CD4-positive, alpha-beta T cell treated with Interleukin-17A for 4 hours (primary cell): ENCODE data around the gene ASB8.

Experiments
- DNase-seq: peaks from one replicate; pipeline ENCODE4 v3.0.0-alpha.2; 2020; ENCODE audit warnings: mixed read lengths

The ASB8 gene

DNA sequence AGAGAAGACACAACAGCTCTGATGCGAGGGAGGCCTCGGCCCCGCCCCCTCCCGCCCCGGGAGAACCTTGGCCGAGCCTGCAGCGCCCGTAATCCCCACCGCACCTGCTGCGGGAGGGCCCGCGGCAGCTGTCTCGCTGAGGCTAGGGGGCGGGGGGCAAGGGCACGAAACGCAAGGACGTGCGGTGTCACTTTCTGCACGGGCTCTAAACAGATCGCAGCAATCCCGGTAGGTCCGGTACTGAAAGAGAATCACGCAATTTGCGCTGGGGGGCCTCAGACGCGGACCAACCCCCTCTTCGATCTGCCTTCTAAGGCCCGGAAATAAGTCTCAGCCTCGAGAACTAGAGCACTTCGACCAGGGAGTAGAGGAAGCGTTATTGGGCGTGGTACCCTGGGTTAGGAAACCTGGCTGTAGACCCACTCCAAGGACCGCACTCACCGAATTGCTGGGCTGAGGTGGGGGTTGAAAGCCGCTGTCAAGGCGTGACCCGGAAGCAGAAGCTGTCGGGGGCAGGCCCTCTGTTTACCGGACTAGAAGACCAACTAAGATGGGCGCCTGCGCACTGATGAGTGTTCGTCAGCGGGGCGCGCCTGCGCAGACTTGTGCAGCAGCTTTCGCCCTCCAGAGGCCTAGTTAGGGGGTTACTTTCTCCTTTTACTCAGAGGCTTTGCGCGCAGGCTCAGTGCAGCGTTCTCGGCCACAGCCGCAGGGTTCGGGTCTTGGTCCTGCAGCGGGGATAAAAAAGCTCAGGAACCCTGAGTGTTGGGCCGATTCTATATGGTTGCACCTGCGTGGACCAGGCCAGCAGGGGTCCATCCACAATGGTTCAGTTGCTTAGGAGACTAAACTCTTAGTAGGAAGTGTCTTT lies at the start of gene ASB8:
ASB8 (minus strand) TSS at position 498 of the 871 bp plus-strand sequence. CDS start 4,019 bp downstream, outside the sequence.
- peak; percentile 99 for DNase-seq

DNA sequence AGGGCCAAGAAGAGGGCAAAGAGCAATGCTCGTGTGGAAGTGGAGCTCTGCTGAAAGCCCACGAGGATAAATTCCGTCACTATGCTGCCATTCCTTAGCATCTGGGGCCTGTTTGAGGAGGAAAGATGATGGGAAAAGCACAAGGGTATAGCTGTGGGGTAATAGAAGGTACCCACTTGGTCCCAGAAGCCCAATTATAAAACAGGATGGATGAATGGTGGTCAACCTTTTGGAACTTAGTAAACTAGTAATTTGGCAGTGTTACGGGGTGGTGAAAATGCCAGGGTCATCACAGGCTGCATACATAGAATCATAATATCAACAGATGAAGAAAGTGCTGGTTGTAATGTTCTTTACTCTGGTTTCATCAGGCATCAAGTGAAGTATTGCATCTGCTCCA lies 45.9 kb upstream of the ASB8 start, which contains the start of gene OR10AD1:
OR10AD1 (minus strand) TSS at position 101 of the 400 bp plus-strand sequence; CDS start at position 101, 0 bp downstream.
- DNase-seq: no peak

GRCh38 chr12:48202766-48203165 lies 45.5 kb upstream of the ASB8 start:
- no peak for DNase-seq

GRCh38 chr12:48201516-48201915 lies 44.2 kb upstream of the ASB8 start:
- DNase-seq: no peak

GRCh38 chr12:48201091-48201490 lies 43.8 kb upstream of the ASB8 start:
- no peak for DNase-seq

GRCh38 chr12:48199774-48200221 lies 42.5 kb upstream of the ASB8 start:
- DNase-seq: peak; percentile 21

DNA sequence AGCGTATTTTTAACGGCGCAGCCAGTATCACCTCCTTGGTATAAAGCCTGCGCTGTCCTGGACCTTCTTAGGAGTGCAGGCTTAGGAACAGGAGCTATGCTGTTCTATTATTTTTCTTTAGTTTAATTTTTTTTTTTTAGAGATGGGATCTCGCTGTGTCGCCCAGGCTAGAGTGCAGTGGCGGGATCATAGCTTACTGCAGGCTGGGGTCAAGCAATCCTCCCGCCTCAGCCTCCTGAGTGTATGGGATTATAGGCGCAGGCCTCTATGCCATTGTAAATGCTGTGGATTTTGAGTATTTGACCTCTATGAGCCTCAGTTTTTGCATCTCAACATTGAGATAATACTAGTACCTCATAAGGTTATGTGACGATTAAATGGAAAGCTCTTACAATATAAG lies 41.7 kb upstream of the ASB8 start:
- no peak for DNase-seq

- peak; percentile 51 for DNase-seq
These were observed 41.3 kb upstream of the ASB8 start for GRCh38 chr12:48198672-48198971.

DNA sequence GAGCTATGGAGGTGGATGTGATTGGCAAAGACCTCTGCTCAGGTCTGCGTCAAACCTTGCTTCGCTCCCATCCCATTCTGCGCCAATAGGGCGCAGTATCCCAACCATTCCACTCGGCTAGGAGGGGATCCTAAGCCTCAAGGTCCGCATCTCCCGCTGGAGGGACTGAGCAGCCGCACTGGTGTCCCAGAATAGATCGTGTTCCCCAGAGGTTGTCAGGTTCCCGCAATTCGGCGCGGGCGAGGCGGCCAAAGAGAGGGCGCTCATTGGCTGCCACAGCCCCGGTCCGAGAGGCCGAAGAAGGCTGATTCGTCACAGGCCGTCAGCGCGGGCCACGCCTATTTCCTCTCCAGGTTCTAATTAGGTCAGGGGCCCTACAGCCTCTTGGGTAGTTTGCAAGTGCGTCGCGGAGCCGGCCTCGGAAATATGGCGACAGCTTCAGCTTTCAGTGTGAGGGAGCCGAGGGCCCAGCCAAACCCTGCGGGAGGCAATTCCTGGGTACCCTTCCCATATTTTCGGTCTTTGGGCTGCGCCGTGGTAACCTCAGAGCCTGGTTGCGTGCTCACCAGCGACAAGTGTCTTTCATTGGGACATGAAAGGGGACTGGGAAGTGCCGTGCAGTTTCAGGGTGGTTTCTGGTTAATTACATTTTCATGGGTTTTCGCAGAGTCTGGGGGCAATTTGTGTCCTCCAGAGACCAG lies 40.8 kb upstream of the ASB8 start:
- DNase-seq: peak; percentile 93

DNA sequence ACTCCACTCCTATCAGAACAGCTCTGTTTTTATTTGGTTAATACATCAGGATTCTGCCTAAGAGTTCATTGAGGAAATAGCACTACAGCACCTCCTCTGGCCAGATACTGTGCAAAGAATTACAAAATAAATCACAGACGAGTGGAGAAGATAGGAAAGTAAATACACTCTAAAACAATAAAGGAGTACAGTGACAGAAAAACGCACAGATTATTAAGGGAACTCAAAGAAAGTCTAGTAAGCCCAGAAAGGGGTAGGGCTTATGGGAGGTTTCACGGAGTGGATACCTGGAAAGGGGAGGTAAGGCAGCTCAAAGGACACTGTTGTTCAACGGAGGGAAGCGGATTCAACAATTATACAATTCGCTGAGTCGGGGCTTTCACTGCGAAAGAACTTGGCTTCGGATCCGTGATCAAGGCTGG lies 40.2 kb upstream of the ASB8 start:
- DNase-seq: peak; percentile 32

GRCh38 chr12:48194799-48195201 lies 37.5 kb upstream of the ASB8 start:
- no peak for DNase-seq

GRCh38 chr12:48193623-48194022 lies 36.3 kb upstream of the ASB8 start:
- DNase-seq: no peak

- no peak for DNase-seq
These were observed 35.5 kb upstream of the ASB8 start for GRCh38 chr12:48192861-48193260.

- no peak for DNase-seq
These were observed 33.8 kb upstream of the ASB8 start for GRCh38 chr12:48191096-48191495.

DNA sequence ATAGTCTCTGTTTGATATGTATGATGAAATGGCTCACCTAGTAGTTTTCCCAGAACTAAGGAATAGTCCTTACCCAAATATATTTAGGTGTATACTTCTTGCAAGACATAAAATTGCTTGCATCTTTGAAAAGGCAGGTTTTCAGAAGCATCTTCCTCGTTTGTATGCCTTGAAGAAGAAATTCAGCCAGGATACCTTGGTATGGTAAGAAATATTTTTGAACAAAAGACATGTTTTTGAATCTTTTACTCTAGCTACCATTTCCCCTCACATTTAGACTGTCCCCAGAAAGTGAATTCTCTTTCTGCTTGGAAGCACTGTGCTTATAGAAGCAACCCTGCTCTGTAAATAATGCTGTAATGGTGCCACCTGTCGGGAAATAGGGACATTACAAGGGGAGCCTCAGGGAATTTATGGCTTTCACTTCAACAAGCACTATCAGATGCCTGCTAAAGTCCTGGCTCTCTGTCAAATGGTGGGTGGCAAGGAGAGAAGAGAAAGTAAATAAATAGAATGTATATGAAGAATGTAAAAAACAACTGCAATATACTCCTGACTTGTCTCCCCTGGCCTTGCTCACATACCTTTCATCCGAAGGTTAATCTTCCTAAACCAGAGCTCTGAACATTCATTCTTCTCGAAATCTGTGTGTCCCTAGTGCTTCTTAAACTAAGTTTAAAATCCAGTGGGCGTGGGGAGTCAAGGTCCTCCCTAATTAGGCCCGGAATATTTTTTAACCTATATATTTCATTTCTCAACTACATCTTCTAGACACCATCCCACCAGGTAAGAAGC lies 32.2 kb upstream of the ASB8 start:
- DNase-seq: peak; percentile 77

DNA sequence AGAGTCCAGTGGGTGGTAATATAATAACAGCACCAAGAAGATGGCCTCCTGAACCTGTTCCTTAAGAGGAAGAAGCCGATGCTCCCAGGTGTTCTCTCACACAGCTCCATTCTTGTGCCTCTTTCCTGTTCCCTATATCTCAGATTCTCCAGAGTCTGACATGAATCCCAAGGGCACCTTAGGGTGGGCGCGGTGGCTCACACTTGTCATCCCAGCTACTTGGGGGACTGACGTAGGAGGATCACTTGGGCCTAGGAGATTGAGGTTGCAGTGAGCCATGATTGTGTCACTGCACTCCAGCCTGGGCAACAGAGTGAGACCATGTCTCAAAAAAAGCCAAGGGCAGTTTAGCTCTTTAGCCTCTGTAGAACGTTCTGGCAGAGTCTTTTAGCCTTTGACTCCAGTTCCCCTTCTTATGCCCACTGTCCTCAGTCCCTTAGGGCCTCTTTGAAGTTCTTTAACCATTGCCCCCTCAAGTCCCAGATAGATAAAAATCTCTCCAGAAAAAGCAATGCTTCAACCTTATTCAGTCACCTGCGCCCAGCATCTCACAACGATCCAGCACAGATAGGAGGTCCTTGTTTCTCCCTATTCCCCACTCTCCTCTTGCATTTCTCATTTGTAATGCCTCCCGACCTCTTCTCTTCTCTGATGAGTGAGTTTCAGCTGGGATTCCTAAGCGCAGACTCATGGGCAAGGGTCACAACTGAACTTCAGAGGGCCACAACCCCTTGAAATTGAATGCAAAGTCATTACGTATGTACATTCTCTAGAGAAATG lies 30.8 kb upstream of the ASB8 start:
- no peak for DNase-seq

DNA sequence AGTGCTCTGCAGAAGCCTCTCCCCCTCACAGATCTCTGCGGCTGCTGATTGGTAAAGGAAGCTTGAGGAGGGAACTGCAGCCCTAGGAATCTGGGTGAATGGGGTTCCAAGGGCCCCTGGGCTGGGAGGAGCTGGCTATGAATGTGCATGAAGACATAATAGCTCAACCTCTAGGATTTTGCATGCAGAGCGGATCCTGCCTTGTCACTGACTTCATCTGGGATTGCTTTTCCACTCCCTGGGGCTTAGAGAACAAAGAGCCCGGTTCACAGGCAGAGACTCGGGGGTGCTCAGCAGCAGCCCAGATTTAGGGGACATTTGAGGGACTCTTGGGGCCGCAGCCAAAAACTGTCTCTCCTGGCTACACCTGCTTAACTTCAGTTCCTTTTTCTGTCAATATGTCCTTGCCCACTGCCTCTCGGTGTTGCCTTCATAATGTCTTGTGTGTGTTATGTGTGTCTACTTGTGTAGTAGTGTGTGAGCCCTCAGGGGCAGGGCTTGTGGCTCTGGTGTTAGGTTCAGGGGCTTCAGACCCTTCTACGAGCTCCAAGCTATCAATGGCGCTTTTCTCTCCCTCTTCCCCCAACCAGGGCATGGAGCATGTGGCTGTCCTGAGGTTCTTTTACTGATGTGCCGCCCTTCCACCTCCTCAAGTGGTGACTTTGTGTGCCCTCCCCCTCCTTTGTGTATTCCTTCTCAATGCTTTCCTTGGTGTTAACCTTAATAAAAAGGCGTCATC lies 28.0 kb upstream of the ASB8 start:
- DNase-seq: no peak

DNA sequence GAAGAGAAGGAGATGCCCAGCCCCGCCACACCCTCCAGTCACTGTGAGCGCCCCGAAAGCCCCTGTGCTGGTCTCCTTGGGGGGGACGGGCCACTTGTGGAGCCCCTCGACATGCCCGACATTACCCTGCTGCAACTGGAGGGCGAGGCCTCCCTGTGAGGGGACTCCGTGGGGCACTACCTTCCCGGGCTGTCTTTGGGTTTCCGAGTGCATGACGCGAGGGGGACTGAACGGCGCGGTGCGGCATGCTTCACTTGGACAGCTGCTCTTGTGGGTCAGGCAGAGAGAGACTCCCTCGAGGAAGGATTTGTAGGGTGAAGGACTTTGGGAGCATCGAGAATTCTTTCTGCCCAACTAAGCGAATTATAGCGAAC lies 27.2 kb upstream of the ASB8 start:
- DNase-seq: no peak

GRCh38 chr12:48183876-48184548 lies 26.7 kb upstream of the ASB8 start:
- DNase-seq: peak; percentile 29

DNA sequence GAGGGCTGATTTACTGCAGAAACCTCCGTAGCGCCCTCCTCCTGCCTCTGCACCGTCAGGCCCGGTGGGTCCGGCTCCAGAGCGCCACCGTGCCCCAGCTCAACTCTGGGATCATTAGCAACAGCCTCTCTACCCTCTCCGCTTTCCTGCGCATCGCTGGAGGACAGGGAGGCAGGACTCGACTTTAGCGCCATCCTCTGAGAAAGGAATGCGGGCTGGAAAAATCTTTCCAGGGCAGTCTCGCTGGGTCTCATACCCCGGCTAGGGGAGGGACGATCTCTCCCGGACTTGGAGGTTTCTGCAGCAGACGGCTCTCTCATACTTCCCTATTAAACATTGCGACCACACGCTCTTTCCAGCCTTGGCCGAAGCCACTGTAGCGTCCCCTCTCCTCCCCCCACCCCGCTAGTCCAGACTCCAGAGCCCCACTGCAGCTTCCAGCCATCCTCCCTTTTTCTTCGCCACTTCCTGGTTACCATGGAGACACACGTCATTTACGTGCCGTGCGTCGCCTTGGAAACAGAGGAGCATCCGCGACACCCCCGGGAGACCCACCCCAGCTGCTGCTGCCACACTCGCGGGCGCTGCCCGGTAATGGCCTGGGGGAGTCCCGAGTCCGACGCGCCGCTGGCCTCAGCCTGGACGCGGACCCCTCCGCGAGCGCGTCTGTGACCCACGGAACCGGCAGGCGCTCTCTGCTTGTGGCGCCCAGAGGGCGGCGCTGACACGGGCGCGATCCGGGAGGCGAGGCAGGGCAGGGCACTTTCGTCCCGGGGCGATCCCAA lies 26.0 kb upstream of the ASB8 start, which contains the start of gene CCDC184:
CCDC184 (plus strand) TSS at position 554 of the 785 bp plus-strand sequence. CDS start 479 bp downstream, outside the sequence.
- peak; percentile 79 for DNase-seq
